Ishikawa (cell line): ENCODE results near the gene SLX4.

Experiments
- CEBPB ChIP-seq: IDR thresholded peaks from 2 replicates; pipeline ENCODE4 v1.6.1; 2012
- CREB1 ChIP-seq: IDR thresholded peaks from 2 replicates; pipeline ENCODE4 v1.6.1; 2012; ENCODE audit warnings: low read depth
- EGR1 ChIP-seq: IDR thresholded peaks from 2 replicates; pipeline ENCODE4 v1.6.1; 2012
- EP300 ChIP-seq: IDR thresholded peaks from 2 replicates; pipeline ENCODE4 v1.6.1; 2012; ENCODE audit warnings: borderline replicate concordance
- FOXM1 ChIP-seq: IDR thresholded peaks from 2 replicates; pipeline ENCODE4 v1.6.1; 2012; ENCODE audit warnings: low read depth, borderline replicate concordance
- MAX ChIP-seq: IDR thresholded peaks from 2 replicates; pipeline ENCODE4 v1.6.1; 2012
- NFIC ChIP-seq: IDR thresholded peaks from 2 replicates; pipeline ENCODE4 v1.6.1; 2012
- RAD21 ChIP-seq: IDR thresholded peaks from 2 replicates; pipeline ENCODE4 v1.6.1; 2012; ENCODE audit warnings: low read depth
- REST ChIP-seq: IDR thresholded peaks from 2 replicates; pipeline ENCODE4 v1.6.1; 2012; ENCODE audit warnings: low read depth, mild to moderate bottlenecking
- TAF1 ChIP-seq: IDR thresholded peaks from 2 replicates; pipeline ENCODE4 v1.6.1; 2012; ENCODE audit warnings: low read depth, mild to moderate bottlenecking
- TCF12 ChIP-seq: IDR thresholded peaks from 2 replicates; pipeline ENCODE4 v1.6.1; 2012; ENCODE audit warnings: low read depth
- TEAD4 ChIP-seq: IDR thresholded peaks from 2 replicates; pipeline ENCODE4 v1.6.1; 2012
- USF1 ChIP-seq: IDR thresholded peaks from 2 replicates; pipeline ENCODE4 v1.6.1; 2012
- YY1 ChIP-seq: IDR thresholded peaks from 2 replicates; pipeline ENCODE4 v1.6.1; 2012; ENCODE audit warnings: low read depth
- ZBTB7A ChIP-seq: IDR thresholded peaks from 2 replicates; pipeline ENCODE4 v1.6.1; 2012; ENCODE audit warnings: low read depth

SLX4 gene

GRCh38 chr16:3611146-3611975 lies at the start of gene SLX4:
Gene SLX4 (minus strand): TSS chr16:3611606. CDS start chr16:3608964, 2,642 bp downstream.
- TF ChIP-seq YY1 (no peak), TEAD4 (no peak), RAD21 (no peak), EP300 (no peak), TAF1 (peak; percentile 81), MAX (no peak; the same call in 1 of the 2 replicates), NFIC (no peak), TCF12 (peak; percentile 23; the same call in 1 of the 2 replicates), USF1 (no peak), CEBPB (no peak), CREB1 (no peak), ZBTB7A (peak; percentile 39; the same call in 1 of the 2 replicates), EGR1 (peak; percentile 72)

- TF ChIP-seq TAF1 (no peak), ZBTB7A (no peak), CREB1 (no peak), TEAD4 (no peak), CEBPB (no peak), USF1 (no peak), MAX (no peak), EP300 (no peak), EGR1 (no peak), NFIC (no peak), FOXM1 (no peak)
Observed at GRCh38 chr16:3659251-3659650, 47.8 kb upstream of the SLX4 start.

GRCh38 chr16:3656491-3657468 lies 45.4 kb upstream of the SLX4 start:
- TF ChIP-seq TEAD4 (0 out of 2 replicates have a peak, but pooled peaks have one; percentile 4), TCF12 (no peak)

GRCh38 chr16:3655396-3656159 lies 44.2 kb upstream of the SLX4 start:
- TF ChIP-seq TEAD4 (no peak), YY1 (no peak), TCF12 (no peak), FOXM1 (no peak), EGR1 (no peak), EP300 (no peak), NFIC (no peak), CREB1 (no peak), TAF1 (no peak), REST (no peak), USF1 (no peak), CEBPB (no peak), ZBTB7A (no peak), MAX (no peak), RAD21 (no peak)

- no peak for TF ChIP-seq YY1
- TF ChIP-seq MAX, result no peak
- TF ChIP-seq FOXM1, result no peak
- no peak for TF ChIP-seq TAF1
- TF ChIP-seq NFIC, result no peak
- no peak for TF ChIP-seq CEBPB
- no peak for TF ChIP-seq REST
- no peak for TF ChIP-seq TCF12
- no peak for TF ChIP-seq USF1
- TF ChIP-seq EGR1, result no peak
- TF ChIP-seq CREB1, result no peak
- no peak for TF ChIP-seq TEAD4
- no peak for TF ChIP-seq EP300
- TF ChIP-seq ZBTB7A, result no peak
- no peak for TF ChIP-seq RAD21
Observed at GRCh38 chr16:3655030-3655395, 43.6 kb upstream of the SLX4 start.
